Psoas muscle (tissue), 8 donors: ENCODE data around the gene WDR4. TPM values are rescaled to one million over a fixed set of nuclear protein-coding genes. Genes with fewer than 3 reads are reported as not detected.

ENCODE experiments used
- ATAC-seq, 4 donors: fragments of 200-7000 bp; cut with Tn5 transposase; one replicate each; pipeline ENCODE4 v1.9.1; 2020; ENCODE audit warnings: moderate library complexity in 3 of 4, mild to moderate bottlenecking in 2 of 4
- DNase-seq, 2 donors: peaks; one replicate each; pipeline ENCODE4 v3.0.0-alpha.2; 2020
- H3K27ac ChIP-seq: fragments of 200-600 bp; one replicate; pipeline ENCODE4 v1.8.0; 2022
- H3K27me3 ChIP-seq, 3 donors: fragments of 200-600 bp in 1 of 3; one replicate each; pipeline versions ENCODE4 v1.6.1 to v1.8.0; 2013 to 2022; ENCODE audit warnings: low read length in 2 of 3, mild to moderate bottlenecking in 2 of 3, moderate library complexity in 1 of 3; ENCODE audit not compliant: insufficient read depth in 3 of 3
- H3K36me3 ChIP-seq, 2 donors: fragments of 200-600 bp in 1 of 2; one replicate each; pipeline versions ENCODE4 v1.6.1 to v1.8.0; 2013 to 2022; ENCODE audit warnings: low read depth in 1 of 2, mild to moderate bottlenecking in 1 of 2, moderate library complexity in 1 of 2; ENCODE audit not compliant: insufficient read depth in 1 of 2
- H3K4me1 ChIP-seq: fragments of 200-600 bp; one replicate; pipeline ENCODE4 v1.8.0; 2022
- H3K4me3 ChIP-seq: fragments of 200-600 bp; one replicate; pipeline ENCODE4 v1.8.0; 2022; ENCODE audit warnings: mild to moderate bottlenecking
- H3K9me3 ChIP-seq: fragments of 200-600 bp; one replicate; pipeline ENCODE4 v1.8.0; 2022
- WGBS, 3 donors: extraction: QIAGEN DNeasy Blood & Tissue Kit; methylation state at CpG; one replicate each; pipeline versions ENCODE4 v1.1.6 to v1.1.7; 2013; 5-methylcytosine and 5-hydroxymethylcytosine counted together
- intact Hi-C, 2 donors: fragments of 100-400 bp; cut with DNase I; formaldehyde crosslinking; loops; one replicate each; pipeline versions ENCODE4 v1.11.0 to v1.14.2; 2022
- polyA plus RNA-seq, 3 donors: library from polyadenylated mRNA; stranded (reverse); fragments of 200-250 nt; gene quantifications; one replicate each; pipeline ENCODE4 v1.2.3, GENCODE V29; 2013
- total RNA-seq, 4 donors: library from RNA; stranded (reverse); fragmentation: NEBNext Ultra II Directional in 2 of 4; extraction: Animal tissue kit (Norgen Biotek cat#: 25700) in 2 of 4; gene quantifications; one replicate each; pipeline versions ENCODE4 v1.2.1 to v1.2.4, GENCODE V29; 2021 to 2023
- TF ChIP-seq, protein P1 (sequence below): fragments of 200-600 bp; IDR thresholded peaks from one replicate; pipeline ENCODE4 v1.8.0; 2022; ENCODE audit warnings: antibody characterized with exemption
- donor health status: healthy with polysubstance abuse.
- donor health status: DM: no; HTN: no; CAD: no; lungs with moderate emphysema.
- donor health status: Bipolar disorder and iron deficiency.
- donor health status: healthy.
- donor health status: DM: yes; HTN: yes; CAD: no.
- donor health status: DM: no; HTN: no; CAD: no.
- donor health status: DM: no; HTN: no; CAD: no.
- donor health status: DM: yes; HTN: yes; CAD: no.

Gene WDR4
- total and polyA plus RNA-seq, 7 donors = 4.8 to 40.2 (median 11.1) TPM

DNA sequence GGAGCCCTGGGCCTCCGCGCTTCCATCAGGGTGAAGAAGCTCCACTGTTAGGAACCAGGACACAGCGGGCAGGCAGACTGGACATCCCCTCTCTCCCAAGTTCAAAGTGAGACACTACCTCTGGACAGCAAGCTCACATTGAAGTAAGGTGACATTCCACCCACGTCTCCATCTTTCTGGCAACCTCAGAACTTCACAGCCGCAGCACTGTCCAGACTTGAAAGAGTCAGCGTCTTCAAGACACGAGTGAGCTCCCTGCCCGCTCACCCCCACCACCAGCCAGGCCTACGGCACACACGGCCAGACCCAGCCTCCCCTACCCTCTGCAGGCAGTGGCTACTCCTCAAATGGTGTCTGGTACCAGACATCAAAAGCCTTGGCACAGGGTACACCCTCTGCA, 11.1 kb downstream of the WDR4 start:
- peaks cover 2 to 61% of the 10 kb centered on the region in 2 donors for H3K36me3 ChIP-seq
- DNase-seq = no peak
- H3K27me3 ChIP-seq = no peaks in the 10 kb centered on the region
- 86 to 92% (median 92%) methylated on average over 10 of the region's 10 CpGs for WGBS, 3 donors
- no peak overlapping the region for H3K4me3 ChIP-seq
- no peak for ATAC-seq
- no peaks in the 10 kb centered on the region for H3K4me1 ChIP-seq
- H3K27ac ChIP-seq = no peak overlapping the region
- intact Hi-C loops = loop anchor here in 1 of 2 donors (5.0 to 10.0 kb wide), 2 partner anchors 47 to 51 kb away; no protein-coding TSS in a partner anchor
- TF ChIP-seq, protein P1, sequence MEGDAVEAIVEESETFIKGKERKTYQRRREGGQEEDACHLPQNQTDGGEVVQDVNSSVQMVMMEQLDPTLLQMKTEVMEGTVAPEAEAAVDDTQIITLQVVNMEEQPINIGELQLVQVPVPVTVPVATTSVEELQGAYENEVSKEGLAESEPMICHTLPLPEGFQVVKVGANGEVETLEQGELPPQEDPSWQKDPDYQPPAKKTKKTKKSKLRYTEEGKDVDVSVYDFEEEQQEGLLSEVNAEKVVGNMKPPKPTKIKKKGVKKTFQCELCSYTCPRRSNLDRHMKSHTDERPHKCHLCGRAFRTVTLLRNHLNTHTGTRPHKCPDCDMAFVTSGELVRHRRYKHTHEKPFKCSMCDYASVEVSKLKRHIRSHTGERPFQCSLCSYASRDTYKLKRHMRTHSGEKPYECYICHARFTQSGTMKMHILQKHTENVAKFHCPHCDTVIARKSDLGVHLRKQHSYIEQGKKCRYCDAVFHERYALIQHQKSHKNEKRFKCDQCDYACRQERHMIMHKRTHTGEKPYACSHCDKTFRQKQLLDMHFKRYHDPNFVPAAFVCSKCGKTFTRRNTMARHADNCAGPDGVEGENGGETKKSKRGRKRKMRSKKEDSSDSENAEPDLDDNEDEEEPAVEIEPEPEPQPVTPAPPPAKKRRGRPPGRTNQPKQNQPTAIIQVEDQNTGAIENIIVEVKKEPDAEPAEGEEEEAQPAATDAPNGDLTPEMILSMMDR = no peak
- no peaks in the 10 kb centered on the region for H3K9me3 ChIP-seq

DNA sequence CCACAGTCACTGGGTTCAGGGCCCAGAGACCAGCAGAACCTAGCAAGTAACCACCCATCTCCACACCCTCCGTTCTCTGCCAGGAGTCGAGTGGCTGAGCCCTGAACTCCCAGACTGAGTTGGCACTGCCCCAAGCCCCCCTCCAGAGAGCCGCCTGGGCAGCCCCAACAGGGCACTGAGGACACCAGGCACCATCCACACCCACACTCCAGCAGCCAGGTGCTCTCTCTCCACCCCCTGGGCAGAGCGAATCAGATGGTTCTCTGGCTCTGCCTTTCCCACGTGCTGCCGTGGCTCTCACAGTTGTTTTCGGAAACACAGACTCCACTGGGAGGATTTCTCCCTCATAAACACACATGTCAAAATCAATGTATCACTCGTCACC, 13.6 kb downstream of the WDR4 start:
- peaks cover 0 to 58% of the 10 kb centered on the region in 2 donors for H3K36me3 ChIP-seq
- H3K9me3 ChIP-seq = no peaks in the 10 kb centered on the region
- WGBS, 3 donors = 34 to 46% (median 42%) methylated on average over 8 of the region's 8 CpGs
- H3K27ac ChIP-seq = no peak overlapping the region
- H3K27me3 ChIP-seq = no peaks in the 10 kb centered on the region
- H3K4me1 ChIP-seq = no peaks in the 10 kb centered on the region
- intact Hi-C loops = loop anchor here in 1 of 2 donors (5.0 to 10.0 kb wide), 2 partner anchors 48 to 49 kb away; no protein-coding TSS in a partner anchor
- H3K4me3 ChIP-seq = no peak overlapping the region
- ATAC-seq (peak in 3 of 4 donors; percentile 49 to 74 (median 71)), DNase-seq (peak in 1 of 2 donors; percentile 75)
- TF ChIP-seq, protein P1 = no peak

DNA sequence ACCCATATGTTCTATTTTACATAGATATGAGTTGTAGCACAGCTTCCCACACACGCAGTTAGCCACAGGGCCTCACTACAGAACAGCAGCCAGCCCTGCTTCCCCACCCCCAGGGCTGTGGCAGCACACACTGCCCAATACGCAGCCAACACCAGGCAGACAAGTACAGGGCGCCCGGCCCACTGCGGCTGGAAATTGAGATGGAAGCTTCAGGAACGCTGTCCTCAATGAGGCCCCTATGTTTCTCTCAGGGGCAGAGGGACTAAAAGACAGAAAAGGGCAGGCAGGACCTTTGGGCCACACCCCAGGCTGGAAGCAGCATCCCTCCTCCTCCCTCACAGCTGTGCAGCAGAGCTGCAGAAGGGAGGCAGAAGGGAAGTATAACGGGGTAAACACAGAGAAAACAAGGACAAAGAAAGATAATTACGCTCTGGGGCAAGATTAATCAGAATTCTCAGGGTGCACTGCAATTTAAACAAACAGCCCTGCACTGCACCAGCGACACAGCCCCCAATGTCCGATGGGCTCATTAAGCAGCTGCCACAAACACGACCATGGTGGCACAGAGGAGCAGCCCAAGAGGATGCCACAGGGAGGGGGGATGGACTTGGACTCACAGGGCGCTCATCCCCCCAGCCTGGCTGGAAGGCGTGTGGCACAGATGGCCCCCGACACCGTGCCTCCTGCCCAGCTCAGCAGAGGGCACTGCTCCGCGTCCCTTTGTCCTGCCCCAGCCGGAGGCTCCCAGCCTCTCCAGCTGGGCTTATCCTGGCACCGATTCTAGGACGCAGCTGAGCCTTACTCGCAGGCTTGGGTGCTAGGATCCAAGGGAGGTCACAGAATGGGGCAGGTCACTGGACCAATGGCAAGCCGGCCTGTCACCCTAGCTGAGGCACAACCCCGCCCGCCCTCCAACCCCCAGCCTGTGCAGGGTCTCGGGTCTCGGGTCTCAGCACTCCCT, 14.2 kb downstream of the WDR4 start:
- intact Hi-C loops = loop anchor here in 1 of 2 donors (5.0 to 10.0 kb wide), 2 partner anchors 48 to 50 kb away; no protein-coding TSS in a partner anchor
- H3K4me1 ChIP-seq = no peaks in the 10 kb centered on the region
- H3K9me3 ChIP-seq = no peaks in the 10 kb centered on the region
- DNase-seq (no peak), ATAC-seq (peak; percentile 20 to 67 (median 42))
- 51 to 67% (median 61%) methylated on average over 23 to 26 of the region's 26 CpGs for WGBS, 3 donors
- no peaks in the 10 kb centered on the region for H3K27me3 ChIP-seq
- H3K36me3 ChIP-seq = peaks cover 0 to 58% of the 10 kb centered on the region in 2 donors
- no peak overlapping the region for H3K27ac ChIP-seq
- TF ChIP-seq, protein P1 = no peak
- H3K4me3 ChIP-seq = no peak overlapping the region

DNA sequence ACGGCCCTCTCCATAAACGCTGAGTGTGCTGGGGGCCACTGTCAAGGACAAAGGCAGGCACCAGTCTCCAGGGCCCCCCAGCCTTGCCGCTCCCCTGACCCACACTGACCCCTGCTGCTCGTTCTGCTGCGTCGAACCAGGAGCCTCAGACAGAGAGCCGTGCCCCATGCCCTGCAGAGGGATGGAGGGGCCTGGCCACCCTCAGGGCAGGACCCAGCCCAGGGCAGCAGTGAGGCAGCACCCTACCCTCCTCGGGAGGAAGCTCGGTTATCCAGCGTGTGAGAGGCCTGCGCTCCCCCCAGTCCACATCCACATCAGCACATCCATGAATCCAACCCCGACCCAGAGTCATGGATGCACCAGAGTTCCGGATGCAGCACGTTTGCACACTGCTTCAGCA, 15.1 kb downstream of the WDR4 start:
- no peak for ATAC-seq
- 87 to 89% (median 88%) methylated on average over 14 of the region's 14 CpGs for WGBS, 3 donors
- no peak for DNase-seq
- intact Hi-C loops = loop anchor here in 1 of 2 donors (10.0 kb wide), 1 partner anchor 51 kb away; no protein-coding TSS in a partner anchor
- H3K27me3 ChIP-seq = no peaks in the 10 kb centered on the region
- no peaks in the 10 kb centered on the region for H3K9me3 ChIP-seq
- H3K27ac ChIP-seq = no peak overlapping the region
- H3K36me3 ChIP-seq = peaks cover 0 to 60% of the 10 kb centered on the region in 2 donors
- H3K4me1 ChIP-seq = no peaks in the 10 kb centered on the region
- TF ChIP-seq, protein P1 = no peak
- H3K4me3 ChIP-seq = no peak overlapping the region
